ENCODE results near the gene NARS2.

- TF ChIP-seq EZH2 (IDR thresholded peaks at IDR 0.05; ENCODE audit: low read length, missing control alignments) = no peak
- TF ChIP-seq CTCF (conservative IDR thresholded peaks at IDR 0.05 in 1 of 2, IDR thresholded peaks at IDR 0.05 in 1 of 2; ENCODE audit: low read depth in 1 of 2, low read length in 2 of 2) = no peak
Measured at GRCh38 chr11:78542007-78542406, 32.7 kb downstream of the NARS2 start.

Data from fibroblast of lung (primary cell).